ENCODE measurements around the gene RIOK2.

GRCh38 chr5:97120195-97120594, 62.9 kb downstream of the RIOK2 start:
- no peak for TF ChIP-seq CTCF (conservative IDR thresholded peaks at IDR 0.05)
- no peak for TF ChIP-seq ZFX (IDR thresholded peaks at IDR 0.05)
